Hepatocyte (in vitro differentiated cells): ENCODE data around the gene MSH5. TPM values are rescaled to one million over a fixed set of nuclear protein-coding genes. Genes with fewer than 3 reads are reported as not detected.

ENCODE experiments used
- DNase-seq: peaks from one replicate; pipeline ENCODE4 v3.0.0-alpha.2; 2016; ENCODE audit warnings: low spot score
- H2AFZ ChIP-seq: fragments of 200-600 bp; sonication (generic); 2 replicates; pipeline ENCODE4 v1.6.0; 2016; ENCODE audit warnings: antibody characterized with exemption, mild to moderate bottlenecking
- H3K27ac ChIP-seq: fragments of 200-600 bp; sonication (generic); 2 replicates; pipeline ENCODE4 v1.5.1; 2016; ENCODE audit warnings: mild to moderate bottlenecking
- H3K27me3 ChIP-seq: fragments of 200-600 bp; sonication (generic); 2 replicates; pipeline ENCODE4 v1.6.1; 2016
- H3K36me3 ChIP-seq: fragments of 200-600 bp; sonication (generic); replicated peaks from 2 replicates; pipeline ENCODE4 v1.5.1; 2016; ENCODE audit warnings: low read depth; ENCODE audit not compliant: insufficient read depth
- H3K4me1 ChIP-seq: fragments of 200-600 bp; sonication (generic); 2 replicates; pipeline ENCODE4 v1.5.1; 2016; ENCODE audit warnings: mild to moderate bottlenecking, moderate library complexity; ENCODE audit not compliant: insufficient read depth
- H3K4me2 ChIP-seq: fragments of 200-600 bp; sonication (generic); 2 replicates; pipeline ENCODE4 v1.6.0; 2016
- H3K4me3 ChIP-seq: fragments of 200-600 bp; sonication (generic); 2 replicates; pipeline ENCODE4 v1.5.1; 2016; ENCODE audit warnings: mild to moderate bottlenecking
- H3K79me2 ChIP-seq: fragments of 200-600 bp; sonication (generic); 2 replicates; pipeline ENCODE4 v1.6.0; 2017; ENCODE audit warnings: mild to moderate bottlenecking
- H3K9me2 ChIP-seq: fragments of 200-600 bp; sonication (generic); replicated peaks from 2 replicates; pipeline ENCODE4 v1.6.0; 2017; ENCODE audit warnings: mild to moderate bottlenecking; ENCODE audit not compliant: insufficient read depth
- H3K9me3 ChIP-seq: fragments of 200-600 bp; sonication (generic); 2 replicates; pipeline ENCODE4 v1.5.1; 2016; ENCODE audit warnings: low read depth, mild to moderate bottlenecking
- H4K20me1 ChIP-seq: fragments of 200-600 bp; sonication (generic); 2 replicates; pipeline ENCODE4 v1.6.0; 2016; ENCODE audit warnings: mild to moderate bottlenecking; ENCODE audit not compliant: insufficient read depth, poor library complexity, severe bottlenecking
- EZH2 ChIP-seq: fragments of 200-600 bp; sonication (generic); IDR thresholded peaks from 2 replicates; pipeline ENCODE4 v1.6.1; 2016; ENCODE audit warnings: antibody characterized with exemption, mild to moderate bottlenecking, borderline replicate concordance
- EZH2phosphoT487 ChIP-seq: fragments of 200-600 bp; sonication (generic); IDR thresholded peaks from one replicate; pipeline ENCODE4 v1.6.1; 2018; ENCODE audit warnings: antibody characterized with exemption, mild to moderate bottlenecking, low read depth, moderate library complexity; ENCODE audit not compliant: unreplicated experiment, severe bottlenecking
- WGBS: methylation state at CpG from one replicate; pipeline ENCODE4 v1.1.6; 2016; ENCODE audit warnings: low lambda C conversion rate; ENCODE audit errors: missing lambda C conversion rate; 5-methylcytosine and 5-hydroxymethylcytosine counted together
- polyA plus RNA-seq: library from polyadenylated mRNA; unstranded; fragments of >200 nt; fragmentation: Nextera tagmentation; extraction: Ambion mirVana; gene quantifications from 2 replicates; pipeline ENCODE4 v1.2.1, GENCODE V29; 2016
- total RNA-seq: library from RNA; depleted of rRNA; stranded (reverse); fragments of >200 nt; gene quantifications from 2 replicates; pipeline ENCODE4 v1.2.3, GENCODE V29; 2014
- TF ChIP-seq, protein P1 (sequence below): fragments of 200-600 bp; sonication (generic); IDR thresholded peaks from 2 replicates; pipeline ENCODE4 v1.5.1; 2016; ENCODE audit warnings: antibody characterized with exemption, mild to moderate bottlenecking; ENCODE audit not compliant: poor library complexity

MSH5 gene
- total and polyA plus RNA-seq, 2 experiments from 2014 or later: 4.9 to 6.4 TPM

DNA sequence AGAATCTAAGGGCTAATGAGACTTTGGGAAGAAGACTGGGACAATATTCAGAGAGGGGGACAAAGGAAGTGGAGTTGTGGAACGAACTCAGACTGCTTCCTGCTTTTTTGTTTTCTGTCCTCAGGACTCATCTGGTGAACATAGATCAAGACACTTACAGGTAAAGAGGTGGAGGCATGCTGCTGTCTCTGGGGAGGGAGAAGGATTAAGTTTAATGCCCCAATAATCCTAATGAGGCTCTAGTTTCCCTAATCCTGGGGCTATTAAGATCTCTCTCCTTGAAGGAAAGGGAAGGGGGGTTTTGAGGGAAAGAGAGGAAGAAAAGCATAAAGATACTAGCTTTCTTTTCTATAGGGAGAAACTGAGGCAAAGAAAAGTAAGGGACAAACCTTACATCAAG is 4.6 kb downstream of the MSH5 start:
- no peak overlapping the region for H2AFZ ChIP-seq
- no peaks in the 10 kb centered on the region for H3K27me3 ChIP-seq
- H3K36me3 ChIP-seq: no peaks in the 10 kb centered on the region
- TF ChIP-seq, protein P1, sequence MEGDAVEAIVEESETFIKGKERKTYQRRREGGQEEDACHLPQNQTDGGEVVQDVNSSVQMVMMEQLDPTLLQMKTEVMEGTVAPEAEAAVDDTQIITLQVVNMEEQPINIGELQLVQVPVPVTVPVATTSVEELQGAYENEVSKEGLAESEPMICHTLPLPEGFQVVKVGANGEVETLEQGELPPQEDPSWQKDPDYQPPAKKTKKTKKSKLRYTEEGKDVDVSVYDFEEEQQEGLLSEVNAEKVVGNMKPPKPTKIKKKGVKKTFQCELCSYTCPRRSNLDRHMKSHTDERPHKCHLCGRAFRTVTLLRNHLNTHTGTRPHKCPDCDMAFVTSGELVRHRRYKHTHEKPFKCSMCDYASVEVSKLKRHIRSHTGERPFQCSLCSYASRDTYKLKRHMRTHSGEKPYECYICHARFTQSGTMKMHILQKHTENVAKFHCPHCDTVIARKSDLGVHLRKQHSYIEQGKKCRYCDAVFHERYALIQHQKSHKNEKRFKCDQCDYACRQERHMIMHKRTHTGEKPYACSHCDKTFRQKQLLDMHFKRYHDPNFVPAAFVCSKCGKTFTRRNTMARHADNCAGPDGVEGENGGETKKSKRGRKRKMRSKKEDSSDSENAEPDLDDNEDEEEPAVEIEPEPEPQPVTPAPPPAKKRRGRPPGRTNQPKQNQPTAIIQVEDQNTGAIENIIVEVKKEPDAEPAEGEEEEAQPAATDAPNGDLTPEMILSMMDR: no peak
- no peak for TF ChIP-seq EZH2
- TF ChIP-seq EZH2phosphoT487: no peak
- H4K20me1 ChIP-seq: no peaks in the 10 kb centered on the region
- no peaks in the 10 kb centered on the region for H3K9me2 ChIP-seq
- H3K79me2 ChIP-seq: no peaks in the 10 kb centered on the region
- 42% methylated on average over 1 of the region's 1 CpG for WGBS
- DNase-seq: no peak
- no peak overlapping the region for H3K27ac ChIP-seq
- peaks cover 6% of the 10 kb centered on the region for H3K4me1 ChIP-seq
- no peaks in the 10 kb centered on the region for H3K9me3 ChIP-seq
- H3K4me2 ChIP-seq: no peak overlapping the region
- H3K4me3 ChIP-seq: no peak overlapping the region

- TF ChIP-seq EZH2phosphoT487: no peak
- DNase-seq: peak; percentile 25
- Histone ChIP-seq H3K9me2 (no peaks in the 10 kb centered on the region), H3K36me3 (no peaks in the 10 kb centered on the region), H4K20me1 (no peaks in the 10 kb centered on the region), H3K4me1 (no peaks in the 10 kb centered on the region), H3K79me2 (no peaks in the 10 kb centered on the region), H3K27me3 (no peaks in the 10 kb centered on the region), H2AFZ (no peak overlapping the region), H3K9me3 (no peaks in the 10 kb centered on the region), H3K27ac (no peak overlapping the region), H3K4me3 (no peak overlapping the region), H3K4me2 (no peak overlapping the region)
- WGBS: 82% methylated on average over 8 of the region's 8 CpGs
Measured at GRCh38 chr6:31749301-31750036, 9.7 kb downstream of the MSH5 start.

DNA sequence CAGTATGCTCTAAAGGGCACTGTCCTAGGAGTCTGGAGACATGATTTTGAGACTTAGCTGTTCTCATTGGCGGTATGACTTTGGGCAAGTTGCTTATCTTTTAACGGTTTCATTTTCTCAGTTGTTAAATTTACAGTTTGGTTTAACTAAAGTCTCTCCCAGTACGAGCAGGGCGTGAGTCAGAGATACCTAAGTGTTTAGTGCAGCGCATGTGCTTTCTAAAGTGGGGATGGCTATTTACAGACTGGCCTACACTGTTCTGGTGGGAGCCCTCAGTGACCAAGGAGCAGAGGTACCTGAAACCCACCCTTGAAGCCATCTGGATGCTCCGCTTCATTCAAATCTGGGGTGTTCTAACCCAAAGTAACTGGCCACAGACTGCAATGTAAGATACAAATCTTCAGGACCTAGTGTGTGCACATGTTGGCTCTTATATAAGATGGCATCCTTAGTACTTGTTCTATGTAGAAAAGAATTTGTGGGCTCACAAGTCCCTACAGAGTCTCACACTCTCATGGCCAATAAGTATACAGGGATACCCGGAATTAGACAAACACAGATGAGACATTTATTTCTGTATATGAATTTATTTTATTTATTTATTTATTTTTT is 10.7 kb downstream of the MSH5 start:
- Histone ChIP-seq H3K36me3 (no peaks in the 10 kb centered on the region), H3K4me2 (no peak overlapping the region), H3K27ac (no peak overlapping the region)

More for the DNA sequence above, 10.7 kb downstream of the MSH5 start:
- TF ChIP-seq EZH2phosphoT487: no peak
- TF ChIP-seq, protein P1: no peak
- TF ChIP-seq EZH2: no peak
- no peak overlapping the region for H2AFZ ChIP-seq
- H3K9me3 ChIP-seq: no peaks in the 10 kb centered on the region
- H4K20me1 ChIP-seq: no peaks in the 10 kb centered on the region
- H3K79me2 ChIP-seq: no peaks in the 10 kb centered on the region
- WGBS: 79% methylated on average over 7 of the region's 7 CpGs
- no peak for DNase-seq
- H3K4me1 ChIP-seq: no peaks in the 10 kb centered on the region
- H3K27me3 ChIP-seq: no peaks in the 10 kb centered on the region
- no peak overlapping the region for H3K4me3 ChIP-seq
- H3K9me2 ChIP-seq: no peaks in the 10 kb centered on the region
